B cell (primary cell): ENCODE data around the gene CHST2. TPM values are rescaled to one million over a fixed set of nuclear protein-coding genes. Genes with fewer than 3 reads are reported as not detected.
"Not testable (repeated sequence)": the region's sequence is repeated elsewhere in the genome, so short reads cannot be mapped to it uniquely, and the experiment has no call there.

Experiments
- ATAC-seq: fragments of 200-7000 bp; cut with Tn5 transposase; one replicate; pipeline ENCODE4 v1.10.0; 2021; ENCODE audit warnings: low read depth, mild to moderate bottlenecking, moderate number of reproducible peaks, moderate library complexity
- CTCF ChIA-PET: fragments of 350-600 bp; sonication (Branson Sonifier 250); formaldehyde crosslinking; loops from one replicate; lab custom pipeline; 2021; ENCODE audit warnings: antibody characterized with exemption, inconsistent platforms; lab: Charles Lee
- POLR2A ChIA-PET: fragments of 350-600 bp; sonication (Branson Sonifier 250); formaldehyde crosslinking; loops from one replicate; lab custom pipeline; 2021; ENCODE audit warnings: antibody characterized with exemption; lab: Charles Lee
- DNase-seq: peaks from one replicate; pipeline ENCODE4 v3.0.0; 2013
- H2AFZ ChIP-seq: 2 replicates; pipeline ENCODE4 v1.6.1; 2012; ENCODE audit warnings: mild to moderate bottlenecking, low read depth, low read length; ENCODE audit not compliant: insufficient read depth, poor library complexity, severe bottlenecking
- H3K27ac ChIP-seq, 2 donors: 1 replicate in 1 of 2; 2 replicates in 1 of 2; pipeline ENCODE4 v1.5.1; 2012 to 2013; ENCODE audit warnings: low read length in 2 of 2, mild to moderate bottlenecking in 2 of 2, moderate library complexity in 1 of 2
- H3K27me3 ChIP-seq, 4 experiments: fragments of 200-600 bp in 1 of 4; sonication (generic) in 1 of 4; replicated peaks in 1 of 4; 1 replicate in 2 of 4; 2 replicates in 2 of 4; pipeline versions ENCODE4 v1.6.1 to v1.7.0; 2013 to 2016; ENCODE audit warnings: low read length in 3 of 4, mild to moderate bottlenecking in 2 of 4, mixed read lengths in 1 of 4, moderate library complexity in 1 of 4; ENCODE audit not compliant: insufficient read depth in 4 of 4, control insufficient read depth in 3 of 4; ENCODE audit errors: control extremely low read depth in 1 of 4
- H3K36me3 ChIP-seq, 2 experiments: replicated peaks in 1 of 2; 1 replicate in 1 of 2; 2 replicates in 1 of 2; pipeline versions ENCODE4 v1.6.1 to v1.7.1; 2013; ENCODE audit warnings: low read length in 1 of 2; ENCODE audit not compliant: insufficient read depth in 2 of 2, control insufficient read depth in 1 of 2; ENCODE audit errors: control extremely low read depth in 1 of 2, extremely low read depth in 1 of 2
- H3K4me1 ChIP-seq, 2 donors: fragments of 200-600 bp in 1 of 2; sonication (generic) in 1 of 2; 1 replicate in 1 of 2; 2 replicates in 1 of 2; pipeline versions ENCODE4 v1.5.1 to v1.6.1; 2013 to 2017; ENCODE audit warnings: low read length in 2 of 2; ENCODE audit not compliant: control insufficient read depth in 2 of 2, insufficient read depth in 2 of 2
- H3K4me2 ChIP-seq: replicated peaks from 2 replicates; pipeline ENCODE3; 2012; ENCODE audit warnings: mild to moderate bottlenecking, low read depth, low read length; ENCODE audit not compliant: poor library complexity, severe bottlenecking
- H3K4me3 ChIP-seq, 5 experiments: fragments of 200-600 bp in 1 of 5; sonication (generic) in 1 of 5; 1 replicate in 3 of 5; 2 replicates in 2 of 5; pipeline versions ENCODE4 v1.5.1 to v1.7.0; 2011 to 2016; ENCODE audit warnings: low read length in 4 of 5, mild to moderate bottlenecking in 4 of 5, low read depth in 2 of 5, control low read depth in 1 of 5, moderate library complexity in 1 of 5; ENCODE audit not compliant: insufficient read depth in 1 of 5; ENCODE audit errors: control extremely low read depth in 1 of 5, extremely low read depth in 1 of 5
- H3K79me2 ChIP-seq: fragments of 200-600 bp; sonication (generic); one replicate; pipeline ENCODE4 v1.6.0; 2016; ENCODE audit warnings: low read length; ENCODE audit not compliant: control insufficient read depth, insufficient read depth
- H3K9ac ChIP-seq: fragments of 200-600 bp; sonication (generic); 2 replicates; pipeline ENCODE4 v1.6.1; 2017; ENCODE audit warnings: mild to moderate bottlenecking, low read length, moderate library complexity
- H3K9me3 ChIP-seq, 3 donors: one replicate each; pipeline versions ENCODE4 v1.6.1 to v1.7.1; 2013; ENCODE audit warnings: low read length in 2 of 3; ENCODE audit not compliant: control insufficient read depth in 2 of 3, insufficient read depth in 1 of 3; ENCODE audit errors: control extremely low read depth in 1 of 3
- H4K20me1 ChIP-seq: 2 replicates; pipeline ENCODE4 v1.6.0; 2012; ENCODE audit warnings: mild to moderate bottlenecking, low read length; ENCODE audit not compliant: insufficient read depth, control insufficient read depth, poor library complexity, severe bottlenecking
- H3K27ac Mint-ChIP-seq: one replicate; pipeline ENCODE4 v1.8.0; 2021; ENCODE audit warnings: mixed read lengths
- H3K27me3 Mint-ChIP-seq: one replicate; pipeline ENCODE4 v1.8.0; 2021; ENCODE audit warnings: mixed read lengths
- H3K4me1 Mint-ChIP-seq: one replicate; pipeline ENCODE4 v1.8.0; 2021; ENCODE audit warnings: mixed read lengths
- H3K4me3 Mint-ChIP-seq: one replicate; pipeline ENCODE4 v1.8.0; 2021; ENCODE audit warnings: mixed read lengths
- H3K9me3 Mint-ChIP-seq: one replicate; pipeline ENCODE4 v1.8.0; 2022; ENCODE audit warnings: mixed read lengths; ENCODE audit not compliant: insufficient read depth
- EZH2 ChIP-seq: IDR thresholded peaks from 2 replicates; pipeline ENCODE4 v1.6.1; 2012; ENCODE audit warnings: borderline replicate concordance, low read depth, mild to moderate bottlenecking, moderate library complexity, low read length; ENCODE audit not compliant: insufficient read depth, poor library complexity, severe bottlenecking
- WGBS: methylation state at CpG from one replicate; pipeline ENCODE4 v1.1.5; 2013; ENCODE audit warnings: missing lambda C conversion rate; ENCODE audit not compliant: insufficient coverage; 5-methylcytosine and 5-hydroxymethylcytosine counted together
- intact Hi-C: fragments of 100-400 bp; cut with micrococcal nuclease; formaldehyde crosslinking; loops from one replicate; pipeline ENCODE4 v1.10.0; 2022
- polyA plus RNA-seq: library from polyadenylated mRNA; depleted of rRNA; stranded (reverse); fragments of >200 nt; gene quantifications from 2 replicates; pipeline ENCODE4 v1.2.3, GENCODE V29; 2012
- total RNA-seq, 2 donors: library from RNA; stranded (reverse); fragments of 120-200 nt in 1 of 2; gene quantifications; 1 replicate in 1 of 2; 2 replicates in 1 of 2; pipeline versions ENCODE4 v1.2.3 to v1.2.4, GENCODE V29; 2013 to 2022
- TF ChIP-seq, protein P1 (sequence below): fragments of 200-600 bp; IDR thresholded peaks from one replicate; pipeline ENCODE4 v1.8.0; 2022; ENCODE audit warnings: antibody characterized with exemption, mild to moderate bottlenecking

The CHST2 gene
- total and polyA plus RNA-seq, 2 donors (not counting 1 experiment from before 2014, with no cell fraction given) = 5.2 to 25.0 TPM

DNA sequence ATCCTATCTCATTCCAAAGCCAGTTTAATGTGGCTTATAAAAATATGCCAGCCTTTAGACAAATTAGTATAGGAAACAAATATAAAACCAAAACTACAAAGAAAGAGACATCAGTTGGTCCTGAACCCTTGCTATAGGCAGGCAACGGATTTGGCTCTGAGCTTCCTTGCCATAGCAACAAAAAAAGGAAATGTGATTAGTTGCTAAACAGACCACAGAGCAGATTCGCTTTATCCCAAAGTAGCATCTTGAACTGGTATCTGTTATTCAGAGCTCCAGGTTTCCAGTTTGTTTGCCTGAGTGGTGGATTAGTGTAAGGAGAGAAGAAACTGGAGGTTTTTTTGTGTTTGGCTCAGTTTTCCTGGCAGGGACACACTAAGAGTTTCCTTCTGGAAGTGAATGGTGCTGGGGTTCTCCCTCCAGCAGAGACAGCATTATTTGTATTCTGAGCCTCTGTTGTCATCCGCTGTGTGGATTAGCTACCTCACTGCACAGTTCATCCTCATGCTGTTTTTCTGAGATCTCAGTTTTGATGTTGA lies 44.1 kb downstream of the CHST2 start:
- H3K9ac ChIP-seq = no peak overlapping the region
- TF ChIP-seq EZH2 = no peak
- TF ChIP-seq, protein P1, sequence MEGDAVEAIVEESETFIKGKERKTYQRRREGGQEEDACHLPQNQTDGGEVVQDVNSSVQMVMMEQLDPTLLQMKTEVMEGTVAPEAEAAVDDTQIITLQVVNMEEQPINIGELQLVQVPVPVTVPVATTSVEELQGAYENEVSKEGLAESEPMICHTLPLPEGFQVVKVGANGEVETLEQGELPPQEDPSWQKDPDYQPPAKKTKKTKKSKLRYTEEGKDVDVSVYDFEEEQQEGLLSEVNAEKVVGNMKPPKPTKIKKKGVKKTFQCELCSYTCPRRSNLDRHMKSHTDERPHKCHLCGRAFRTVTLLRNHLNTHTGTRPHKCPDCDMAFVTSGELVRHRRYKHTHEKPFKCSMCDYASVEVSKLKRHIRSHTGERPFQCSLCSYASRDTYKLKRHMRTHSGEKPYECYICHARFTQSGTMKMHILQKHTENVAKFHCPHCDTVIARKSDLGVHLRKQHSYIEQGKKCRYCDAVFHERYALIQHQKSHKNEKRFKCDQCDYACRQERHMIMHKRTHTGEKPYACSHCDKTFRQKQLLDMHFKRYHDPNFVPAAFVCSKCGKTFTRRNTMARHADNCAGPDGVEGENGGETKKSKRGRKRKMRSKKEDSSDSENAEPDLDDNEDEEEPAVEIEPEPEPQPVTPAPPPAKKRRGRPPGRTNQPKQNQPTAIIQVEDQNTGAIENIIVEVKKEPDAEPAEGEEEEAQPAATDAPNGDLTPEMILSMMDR = no peak
- no peak overlapping the region for H3K27ac Mint-ChIP-seq

DNA sequence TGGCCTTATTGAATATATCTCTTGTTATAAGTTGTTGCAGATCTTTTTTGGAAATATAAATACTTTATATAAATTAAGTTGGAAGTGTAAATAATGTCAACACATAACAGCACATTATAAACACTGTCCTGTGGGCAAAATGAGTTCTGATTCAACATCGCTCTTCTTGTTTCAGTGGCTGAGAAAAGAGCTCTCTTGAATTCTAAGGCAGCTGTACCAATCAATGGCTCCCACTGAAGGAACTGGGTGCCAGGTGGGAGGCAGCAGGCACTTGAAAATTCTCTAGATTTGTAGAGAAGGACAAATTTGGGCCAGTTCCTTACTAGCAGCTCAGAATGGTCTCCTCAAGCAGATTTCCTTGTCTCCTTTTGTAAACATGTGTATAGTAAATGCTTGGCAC lies 45.6 kb downstream of the CHST2 start:
- TF ChIP-seq, protein P1 = no peak
- no peak for TF ChIP-seq EZH2
- CTCF ChIA-PET = no interaction called here
- intact Hi-C loops = no loop called here
- WGBS = no CpG with 5 or more reads among the region's 1 CpG
- Histone ChIP-seq H3K27me3 (peaks cover 0 to 2% (median 0%) of the 10 kb centered on the region in 4 experiments), H3K4me3 (no peak overlapping the region), H3K79me2 (no peaks in the 10 kb centered on the region), H3K27ac (no peak overlapping the region), H3K9ac (no peak overlapping the region), H3K9me3 (no peaks in the 10 kb centered on the region), H3K4me1 (peaks cover 6 to 7% of the 10 kb centered on the region in 2 donors), H3K36me3 (no peaks in the 10 kb centered on the region), H3K4me2 (no peak overlapping the region), H2AFZ (peak overlapping the region; percentile 13), H4K20me1 (no peaks in the 10 kb centered on the region)
- ATAC-seq (no peak), DNase-seq (no peak)
- POLR2A ChIA-PET = no interaction called here
- H3K27me3 Mint-ChIP-seq = no peaks in the 10 kb centered on the region
- H3K4me3 Mint-ChIP-seq = no peak overlapping the region
- H3K9me3 Mint-ChIP-seq = no peaks in the 10 kb centered on the region
- no peak overlapping the region for H3K27ac Mint-ChIP-seq
- peaks cover 19% of the 10 kb centered on the region for H3K4me1 Mint-ChIP-seq

More for the DNA sequence above, 44.1 kb downstream of the CHST2 start:
- Histone ChIP-seq H3K27me3 (peaks cover 0 to 3% (median 0%) of the 10 kb centered on the region in 4 experiments), H3K4me1 (no peaks in the 10 kb centered on the region), H3K79me2 (no peaks in the 10 kb centered on the region), H3K4me2 (no peak overlapping the region), H3K4me3 (no peak overlapping the region), H3K27ac (no peak overlapping the region), H3K36me3 (no peaks in the 10 kb centered on the region), H4K20me1 (no peaks in the 10 kb centered on the region), H3K9me3 (no peaks in the 10 kb centered on the region), H2AFZ (no peak overlapping the region)
- ATAC-seq (no peak), DNase-seq (no peak)
- ChIA-PET CTCF (interaction anchor here (0.9 kb wide), 1 partner anchor 42 kb away, joined by 3 read pairs; no protein-coding TSS in a partner anchor), POLR2A (no interaction called here)
- 95% methylated on average over 2 of the region's 3 CpGs for WGBS
- Mint-ChIP-seq H3K4me3 (no peak overlapping the region), H3K9me3 (no peaks in the 10 kb centered on the region), H3K4me1 (peaks cover 14% of the 10 kb centered on the region), H3K27me3 (no peaks in the 10 kb centered on the region)
- intact Hi-C loops = no loop called here

DNA sequence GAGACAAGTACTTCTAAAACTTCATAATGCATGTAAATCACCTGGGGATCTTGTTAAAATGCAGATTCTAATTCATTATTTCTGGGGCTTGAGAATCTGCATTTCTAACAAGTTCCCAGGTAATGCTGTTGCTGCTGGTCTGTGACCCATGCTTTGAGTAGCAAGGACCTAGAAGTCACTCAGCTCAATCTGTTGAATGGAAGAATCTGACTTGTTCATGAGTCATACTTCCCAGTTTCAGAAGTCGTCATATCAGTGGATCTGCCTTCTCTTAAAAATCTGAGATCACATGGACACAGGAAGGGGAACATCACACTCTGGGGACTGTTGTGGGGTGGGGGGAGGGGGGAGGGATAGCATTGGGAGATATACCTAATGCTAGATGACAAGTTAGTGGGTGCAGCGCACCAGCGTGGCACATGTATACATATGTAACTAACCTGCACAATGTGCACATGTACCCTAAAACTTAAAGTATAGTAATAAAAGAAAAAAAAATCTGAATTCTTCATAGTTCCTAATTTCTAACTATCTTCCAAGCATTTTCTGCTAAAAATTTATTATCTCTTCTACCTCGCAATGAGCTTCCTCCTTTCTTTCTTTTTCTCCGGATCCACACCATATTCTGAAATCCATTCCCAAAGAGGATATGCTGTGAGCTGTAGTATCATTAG lies 46.2 kb downstream of the CHST2 start:
- H3K4me2 ChIP-seq, intact Hi-C loops, H3K27ac ChIP-seq, H2AFZ ChIP-seq, H3K27me3 Mint-ChIP-seq, H3K9ac ChIP-seq, H3K9me3 ChIP-seq, H3K9me3 Mint-ChIP-seq, POLR2A ChIA-PET, CTCF ChIA-PET, DNase-seq, H3K79me2 ChIP-seq, H3K27ac Mint-ChIP-seq, H3K4me3 Mint-ChIP-seq, H3K36me3 ChIP-seq, H3K27me3 ChIP-seq, H4K20me1 ChIP-seq, H3K4me3 ChIP-seq: not testable (repeated sequence)
- no CpG with 5 or more reads among the region's 5 CpGs for WGBS
- ATAC-seq = peak; percentile 66
- peaks cover 23% of the 10 kb centered on the region for H3K4me1 Mint-ChIP-seq
- peaks cover 11 to 13% of the 10 kb centered on the region in 2 donors for H3K4me1 ChIP-seq
